ENCODE data around the gene C1orf35. TPM values are rescaled to one million over a fixed set of nuclear protein-coding genes. Genes with fewer than 3 reads are reported as not detected.

Gene C1orf35
- total RNA-seq, 1 donor, result 5.6 TPM

DNA sequence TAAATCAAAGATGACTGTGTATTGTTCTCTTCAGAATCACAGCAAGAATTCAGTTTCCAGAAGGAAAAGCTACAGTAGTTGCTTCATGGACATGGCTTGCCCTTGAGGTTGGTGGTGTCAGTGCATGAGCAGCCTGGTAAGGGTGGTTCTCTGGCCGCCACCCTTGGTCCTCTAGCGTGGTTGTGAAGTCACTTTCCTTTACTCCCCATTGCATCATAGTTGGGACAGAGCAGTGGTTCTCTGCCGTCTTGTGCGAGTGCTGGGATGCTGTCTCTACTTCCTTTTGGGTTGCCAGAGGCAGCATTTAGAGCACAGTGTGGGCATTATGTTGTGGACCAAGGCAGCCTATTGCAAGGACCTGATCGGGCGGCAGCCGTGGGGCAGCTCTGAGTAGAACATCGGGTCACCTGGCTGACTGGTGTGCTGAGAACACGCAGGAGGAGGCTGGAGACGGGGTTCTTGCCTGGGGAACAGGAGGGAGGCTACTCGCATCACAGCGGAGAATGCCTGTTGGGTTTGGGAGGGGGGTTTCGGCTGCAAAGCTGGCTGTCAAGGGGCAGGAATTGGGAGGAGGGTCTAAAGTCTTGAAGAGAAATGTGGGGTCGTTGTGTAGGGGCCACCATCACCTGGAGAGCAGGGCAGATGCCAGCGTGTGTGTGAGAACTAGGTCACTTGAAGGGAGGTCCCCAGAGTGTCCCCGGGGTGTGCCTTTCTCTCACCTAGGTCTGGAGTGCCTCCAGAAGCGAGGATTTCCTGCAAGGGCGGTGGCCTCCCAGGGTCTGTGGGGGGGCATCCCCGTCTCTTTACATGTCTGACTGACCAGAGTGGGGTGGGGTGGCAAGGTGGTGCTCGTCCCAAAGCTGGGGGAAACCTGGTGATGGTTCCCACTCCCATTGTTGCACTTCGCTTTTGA, 14.3 kb downstream of the C1orf35 start:
- TF ChIP-seq, protein P1, sequence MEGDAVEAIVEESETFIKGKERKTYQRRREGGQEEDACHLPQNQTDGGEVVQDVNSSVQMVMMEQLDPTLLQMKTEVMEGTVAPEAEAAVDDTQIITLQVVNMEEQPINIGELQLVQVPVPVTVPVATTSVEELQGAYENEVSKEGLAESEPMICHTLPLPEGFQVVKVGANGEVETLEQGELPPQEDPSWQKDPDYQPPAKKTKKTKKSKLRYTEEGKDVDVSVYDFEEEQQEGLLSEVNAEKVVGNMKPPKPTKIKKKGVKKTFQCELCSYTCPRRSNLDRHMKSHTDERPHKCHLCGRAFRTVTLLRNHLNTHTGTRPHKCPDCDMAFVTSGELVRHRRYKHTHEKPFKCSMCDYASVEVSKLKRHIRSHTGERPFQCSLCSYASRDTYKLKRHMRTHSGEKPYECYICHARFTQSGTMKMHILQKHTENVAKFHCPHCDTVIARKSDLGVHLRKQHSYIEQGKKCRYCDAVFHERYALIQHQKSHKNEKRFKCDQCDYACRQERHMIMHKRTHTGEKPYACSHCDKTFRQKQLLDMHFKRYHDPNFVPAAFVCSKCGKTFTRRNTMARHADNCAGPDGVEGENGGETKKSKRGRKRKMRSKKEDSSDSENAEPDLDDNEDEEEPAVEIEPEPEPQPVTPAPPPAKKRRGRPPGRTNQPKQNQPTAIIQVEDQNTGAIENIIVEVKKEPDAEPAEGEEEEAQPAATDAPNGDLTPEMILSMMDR (IDR thresholded peaks at IDR 0.05; ENCODE audit: insufficient read depth, low read depth, low read length), result no peak
- no peak overlapping the region for H3K4me3 ChIP-seq (ENCODE audit: low read depth, low read length)
- peak; percentile 38 for DNase-seq (ENCODE audit: low read depth)

DNA sequence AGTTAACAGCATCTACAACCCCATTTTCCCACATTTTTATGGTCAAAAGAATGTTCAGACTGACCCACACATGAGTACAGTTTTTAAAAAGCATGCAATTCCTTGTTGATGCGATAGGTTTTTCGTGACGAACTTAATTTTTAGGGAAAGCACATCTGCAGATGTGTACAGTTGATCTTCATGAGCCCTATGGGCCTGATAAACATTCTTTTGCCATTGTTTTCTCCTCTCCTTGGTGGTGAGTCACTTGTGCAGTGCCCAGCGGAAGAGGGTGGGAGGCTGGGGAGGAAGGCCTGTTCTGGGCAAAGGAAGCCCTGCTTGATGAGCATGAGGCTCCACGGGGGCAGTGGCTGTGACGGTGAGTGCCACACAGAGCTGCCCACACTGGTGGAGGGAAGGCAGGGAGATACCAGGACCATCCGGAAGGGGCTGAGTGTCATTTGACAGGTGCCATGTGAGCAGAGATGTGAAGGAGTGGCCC, 15.3 kb downstream of the C1orf35 start:
- peak overlapping the region; percentile 16 for H3K4me3 ChIP-seq (ENCODE audit: low read depth, low read length)
- TF ChIP-seq, protein P1 (IDR thresholded peaks at IDR 0.05; ENCODE audit: insufficient read depth, low read depth, low read length), result no peak
- DNase-seq (ENCODE audit: low read depth), result peak; percentile 70

DNA sequence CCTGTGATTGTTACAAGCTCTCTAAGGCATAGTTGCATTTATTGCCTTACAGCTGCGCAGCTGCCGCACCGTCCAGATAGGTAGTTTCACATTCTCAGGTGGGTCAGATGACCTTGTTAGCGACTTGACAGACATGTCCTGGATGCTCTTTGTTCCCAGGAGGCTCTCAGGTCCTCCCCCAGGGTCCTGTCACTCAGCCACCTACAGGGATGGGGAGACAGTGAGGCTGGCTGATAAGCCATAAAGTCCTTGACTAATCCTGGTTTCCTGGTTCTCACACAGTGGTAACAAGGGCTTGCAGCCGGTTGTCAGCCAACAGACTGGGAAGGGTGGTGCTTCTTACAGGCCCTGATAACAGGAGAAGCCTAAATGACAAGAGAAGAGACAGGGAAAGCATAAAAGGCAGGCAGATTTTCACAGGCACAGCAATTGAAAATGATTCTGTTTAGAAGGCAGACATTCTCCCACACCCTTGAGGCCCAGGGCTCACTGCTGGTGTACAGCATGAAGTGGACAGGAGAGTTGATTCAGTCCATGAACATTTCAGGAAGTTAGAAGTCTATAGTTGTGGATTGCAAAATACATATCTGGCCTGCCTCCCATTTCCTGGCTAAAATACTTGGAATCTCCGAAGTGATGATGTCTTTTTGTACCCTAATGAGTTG, 17.7 kb downstream of the C1orf35 start:
- H3K4me3 ChIP-seq (ENCODE audit: low read depth, low read length), result peak overlapping the region; percentile 99
- TF ChIP-seq, protein P1 (IDR thresholded peaks at IDR 0.05; ENCODE audit: insufficient read depth, low read depth, low read length), result no peak
- DNase-seq (ENCODE audit: low read depth), result peak; percentile 83

DNA sequence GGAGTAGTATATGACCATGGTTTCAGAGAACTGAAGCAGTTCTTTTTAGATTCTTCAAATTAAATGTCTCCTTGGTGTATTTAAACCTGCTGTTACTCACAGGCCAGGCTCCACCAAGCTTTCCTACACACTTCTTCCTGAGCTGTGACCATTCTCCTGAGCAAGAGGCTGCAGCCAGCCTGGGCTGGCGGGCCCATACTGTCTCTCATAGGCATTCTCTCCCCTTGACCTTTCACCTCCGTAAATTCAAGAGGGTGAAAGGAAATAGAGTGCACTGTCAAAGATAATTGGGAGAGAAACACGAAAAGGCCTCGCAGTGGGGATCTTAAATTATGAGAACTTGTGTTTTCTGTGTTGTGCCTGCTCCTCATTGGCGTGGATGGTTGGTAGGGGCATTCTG, 18.3 kb downstream of the C1orf35 start:
- TF ChIP-seq, protein P1 (IDR thresholded peaks at IDR 0.05; ENCODE audit: insufficient read depth, low read depth, low read length), result no peak
- DNase-seq (ENCODE audit: low read depth), result no peak
- H3K4me3 ChIP-seq (ENCODE audit: low read depth, low read length), result peak overlapping the region; percentile 99

DNA sequence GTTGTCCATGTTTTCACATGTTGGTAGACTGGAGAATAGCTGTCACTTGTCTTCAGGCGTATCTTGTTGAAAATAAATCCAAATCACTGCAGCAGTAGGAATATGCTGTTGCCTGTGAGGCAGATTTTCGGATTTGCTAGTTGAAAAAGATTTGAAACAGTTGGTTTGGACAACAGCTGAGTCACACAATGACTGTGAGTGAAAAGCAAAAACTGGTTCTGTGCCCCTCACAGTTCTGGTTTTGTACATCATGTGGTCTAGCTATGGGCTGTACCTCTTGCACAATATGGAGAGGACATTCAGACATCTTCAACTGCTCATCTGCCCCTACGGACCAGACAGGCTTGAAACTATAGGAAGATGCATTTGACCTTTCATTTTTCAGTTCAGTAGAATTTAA, 18.8 kb downstream of the C1orf35 start:
- H3K4me3 ChIP-seq (ENCODE audit: low read depth, low read length), result peak overlapping the region; percentile 99

DNA sequence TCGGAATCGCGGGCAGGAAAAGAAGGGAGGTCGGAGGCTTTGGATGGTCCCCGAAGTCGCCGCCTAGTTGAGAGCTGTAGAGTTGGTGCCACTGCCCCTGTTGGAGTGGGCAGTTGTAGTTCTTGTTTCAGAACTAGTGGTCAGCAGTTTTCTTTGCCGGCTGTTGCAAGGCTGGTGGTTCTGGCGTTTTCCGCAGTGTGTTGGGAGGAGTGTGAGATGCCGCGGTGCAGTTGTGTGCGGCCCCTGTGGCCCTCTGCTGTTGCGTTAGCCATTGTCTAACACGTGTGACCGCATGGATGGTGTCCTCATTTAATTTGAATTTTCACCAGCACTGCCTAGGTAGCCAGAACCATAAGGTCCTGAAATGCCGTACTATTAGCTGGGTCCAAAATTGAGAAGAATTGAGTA, 19.2 kb downstream of the C1orf35 start:
- peak; percentile 49 for DNase-seq (ENCODE audit: low read depth)
- TF ChIP-seq, protein P1 (IDR thresholded peaks at IDR 0.05; ENCODE audit: insufficient read depth, low read depth, low read length), result peak; percentile 4
- peak overlapping the region; percentile 99 for H3K4me3 ChIP-seq (ENCODE audit: low read depth, low read length)

More for the DNA sequence above, 18.8 kb downstream of the C1orf35 start:
- TF ChIP-seq, protein P1 (IDR thresholded peaks at IDR 0.05; ENCODE audit: insufficient read depth, low read depth, low read length), result no peak
- peak; percentile 90 for DNase-seq (ENCODE audit: low read depth)
